Brain microvascular endothelial cell (primary cell): ENCODE data around the gene KRTAP23-1.

Experiments used
- DNase-seq: peaks from one replicate; pipeline ENCODE4 v3.0.0-alpha.2; 2020
- H3K27ac ChIP-seq: fragments of 250-450 bp; sonication (Bioruptor Pico); 2 replicates; pipeline ENCODE4 v1.5.1; 2020; ENCODE audit warnings: mild to moderate bottlenecking, moderate library complexity
- H3K27me3 ChIP-seq: fragments of 250-450 bp; sonication (Bioruptor Pico); replicated peaks from 2 replicates; pipeline ENCODE4 v1.5.1; 2020; ENCODE audit warnings: mild to moderate bottlenecking
- H3K36me3 ChIP-seq: fragments of 250-450 bp; sonication (Bioruptor Pico); replicated peaks from 2 replicates; pipeline ENCODE4 v1.5.1; 2020; ENCODE audit warnings: mild to moderate bottlenecking
- H3K4me3 ChIP-seq: 2 replicates; pipeline ENCODE4 v1.5.1; 2011; ENCODE audit warnings: low read depth, mild to moderate bottlenecking, control low read depth, low read length, moderate library complexity
- in situ Hi-C: cut with HindIII; loops from 2 replicates; pipeline ENCODE4 v1.10.0; 2017; ENCODE audit warnings: low sequenced_read_pairs, low pct_ligation_motif_present
- TF ChIP-seq, protein P1 (sequence below): IDR thresholded peaks from 2 replicates; pipeline ENCODE4 v1.5.1; 2011; ENCODE audit warnings: low read depth, mild to moderate bottlenecking, moderate library complexity, low read length, control low read depth, inconsistent platforms; ENCODE audit errors: missing control alignments

KRTAP23-1 gene

DNA sequence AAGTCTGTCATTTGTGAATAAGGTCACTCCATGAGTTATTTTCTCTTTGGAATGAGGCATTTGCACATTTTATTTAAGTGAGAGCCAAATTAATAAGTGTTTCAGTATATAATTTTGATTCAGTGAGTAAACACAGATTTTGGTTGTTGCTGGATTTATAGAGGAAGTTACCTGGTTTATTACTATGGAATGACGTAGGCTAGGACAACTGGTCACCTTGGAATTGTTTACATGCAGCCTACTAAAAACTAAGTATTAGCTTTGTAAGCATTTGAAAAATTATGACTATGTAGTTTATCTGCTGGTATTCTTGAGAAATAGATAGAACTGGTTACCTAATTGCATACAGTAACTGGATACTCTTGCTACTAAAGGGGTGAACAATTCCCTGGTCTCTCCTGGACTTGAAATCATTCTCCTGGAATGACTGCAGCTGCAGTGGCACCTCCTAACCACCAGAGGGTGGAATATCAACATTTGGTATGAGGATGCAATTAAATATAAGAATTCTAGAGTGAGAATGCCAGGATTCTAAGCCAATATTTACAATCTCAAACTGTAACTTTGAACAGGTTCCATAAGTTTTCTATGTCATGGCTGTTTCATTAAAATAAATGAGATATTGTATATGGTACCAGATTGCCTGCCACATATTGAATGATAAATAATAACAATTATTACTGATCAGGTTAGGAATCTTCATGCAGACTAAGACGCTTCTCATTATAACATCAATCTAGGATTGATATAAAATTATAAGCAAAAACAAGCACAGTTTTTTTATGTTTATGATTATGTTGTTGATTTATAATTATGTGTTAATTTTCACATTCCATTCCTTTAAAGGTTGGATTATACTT is 7.5 kb downstream of the KRTAP23-1 start:
- in situ Hi-C loops: no loop called here
- H3K4me3 ChIP-seq: no peak overlapping the region
- no peak overlapping the region for H3K27ac ChIP-seq
- DNase-seq: peak; percentile 46
- no peaks in the 10 kb centered on the region for H3K36me3 ChIP-seq
- H3K27me3 ChIP-seq: no peaks in the 10 kb centered on the region
- TF ChIP-seq, protein P1, sequence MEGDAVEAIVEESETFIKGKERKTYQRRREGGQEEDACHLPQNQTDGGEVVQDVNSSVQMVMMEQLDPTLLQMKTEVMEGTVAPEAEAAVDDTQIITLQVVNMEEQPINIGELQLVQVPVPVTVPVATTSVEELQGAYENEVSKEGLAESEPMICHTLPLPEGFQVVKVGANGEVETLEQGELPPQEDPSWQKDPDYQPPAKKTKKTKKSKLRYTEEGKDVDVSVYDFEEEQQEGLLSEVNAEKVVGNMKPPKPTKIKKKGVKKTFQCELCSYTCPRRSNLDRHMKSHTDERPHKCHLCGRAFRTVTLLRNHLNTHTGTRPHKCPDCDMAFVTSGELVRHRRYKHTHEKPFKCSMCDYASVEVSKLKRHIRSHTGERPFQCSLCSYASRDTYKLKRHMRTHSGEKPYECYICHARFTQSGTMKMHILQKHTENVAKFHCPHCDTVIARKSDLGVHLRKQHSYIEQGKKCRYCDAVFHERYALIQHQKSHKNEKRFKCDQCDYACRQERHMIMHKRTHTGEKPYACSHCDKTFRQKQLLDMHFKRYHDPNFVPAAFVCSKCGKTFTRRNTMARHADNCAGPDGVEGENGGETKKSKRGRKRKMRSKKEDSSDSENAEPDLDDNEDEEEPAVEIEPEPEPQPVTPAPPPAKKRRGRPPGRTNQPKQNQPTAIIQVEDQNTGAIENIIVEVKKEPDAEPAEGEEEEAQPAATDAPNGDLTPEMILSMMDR: peak; percentile 90

DNA sequence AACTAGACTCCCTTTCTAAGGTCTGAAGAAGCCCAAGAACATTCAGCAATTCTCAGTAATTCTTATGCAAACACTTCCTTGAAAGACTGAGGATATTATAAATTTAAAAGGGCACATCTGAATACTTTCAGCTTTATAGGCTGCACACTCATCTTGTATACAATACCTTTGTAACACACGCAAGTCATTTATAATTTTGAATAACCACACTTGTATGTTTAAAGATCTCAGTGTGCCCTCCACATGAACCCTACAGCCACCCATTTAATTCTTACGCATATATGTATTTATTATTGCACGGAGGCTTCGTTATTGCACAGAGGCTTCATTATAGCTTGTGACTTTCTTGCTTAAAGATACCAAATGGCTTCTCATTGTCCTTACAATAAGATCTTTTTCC is 9.7 kb downstream of the KRTAP23-1 start:
- TF ChIP-seq, protein P1: no peak
- in situ Hi-C loops: no loop called here

GRCh38 chr21:30337772-30338171 is 10.6 kb downstream of the KRTAP23-1 start:
- H3K27ac ChIP-seq: no peak overlapping the region
- in situ Hi-C loops: no loop called here

More for the DNA sequence above, 9.7 kb downstream of the KRTAP23-1 start:
- Histone ChIP-seq H3K27me3 (no peaks in the 10 kb centered on the region), H3K4me3 (no peak overlapping the region), H3K27ac (no peak overlapping the region), H3K36me3 (no peaks in the 10 kb centered on the region)
- no peak for DNase-seq

DNA sequence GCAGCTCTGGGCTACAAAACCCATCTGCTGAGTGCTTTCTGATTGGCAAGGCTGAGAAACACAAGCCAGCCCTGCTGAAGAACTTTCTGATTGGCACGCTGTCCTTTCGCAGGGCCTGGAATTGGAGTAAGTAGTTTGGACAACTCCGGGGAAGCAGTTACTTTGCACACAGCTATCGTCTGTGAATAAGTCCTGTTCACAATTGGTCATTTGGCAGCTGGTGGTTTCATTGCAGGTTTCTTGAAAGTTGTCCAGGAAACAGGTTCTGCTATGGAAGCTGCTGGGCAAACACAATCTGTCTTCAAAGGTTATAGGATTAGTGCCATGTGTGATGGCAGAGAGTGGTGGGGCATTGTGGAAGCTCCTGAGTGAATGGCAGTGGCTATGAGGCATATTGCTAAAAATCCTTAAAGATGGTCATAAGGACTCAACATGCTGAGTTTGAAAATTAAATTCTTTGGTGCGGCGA is 11.1 kb downstream of the KRTAP23-1 start, which contains the start of gene KRTAP27-1:
Gene KRTAP27-1 (minus strand): TSS at position 419 of the 469 bp plus-strand sequence. CDS start 26 bp downstream, at position 393.
- TF ChIP-seq, protein P1: no peak
- no peaks in the 10 kb centered on the region for H3K27me3 ChIP-seq
- in situ Hi-C loops: no loop called here
- no peak for DNase-seq
- H3K4me3 ChIP-seq: no peak within 1 kb of the TSS
- no peaks in the 10 kb centered on the region for H3K36me3 ChIP-seq
- H3K27ac ChIP-seq: no peak within 1 kb of the TSS

More at GRCh38 chr21:30337772-30338171, 10.6 kb downstream of the KRTAP23-1 start:
- Histone ChIP-seq H3K4me3 (no peak overlapping the region), H3K27me3 (no peaks in the 10 kb centered on the region), H3K36me3 (no peaks in the 10 kb centered on the region)
- TF ChIP-seq, protein P1: no peak
- DNase-seq: no peak

GRCh38 chr21:30336596-30336995 is 11.8 kb downstream of the KRTAP23-1 start:
- no peak overlapping the region for H3K27ac ChIP-seq
- DNase-seq: no peak
- TF ChIP-seq, protein P1: no peak
- H3K4me3 ChIP-seq: no peak overlapping the region
- in situ Hi-C loops: no loop called here
- H3K27me3 ChIP-seq: no peaks in the 10 kb centered on the region
- no peaks in the 10 kb centered on the region for H3K36me3 ChIP-seq

DNA sequence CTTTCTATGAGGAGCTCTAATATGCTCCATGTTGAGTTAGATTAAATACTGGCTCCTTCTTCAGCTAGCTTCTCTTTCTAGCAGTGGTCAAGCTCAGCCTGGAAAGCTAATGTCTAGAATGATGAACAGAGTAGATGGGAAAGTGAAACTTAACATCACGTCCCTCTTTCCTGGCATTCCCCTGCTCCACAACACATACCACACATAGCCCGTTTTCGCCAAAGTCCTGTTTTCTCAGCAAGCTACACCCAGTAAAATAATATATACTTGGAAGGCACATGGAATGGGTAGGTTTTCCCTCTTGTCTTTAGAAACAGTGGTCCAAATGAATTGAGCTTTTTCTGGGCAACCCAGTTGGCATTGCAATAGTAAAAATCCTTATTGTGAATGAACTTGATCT is 14.7 kb downstream of the KRTAP23-1 start:
- no peaks in the 10 kb centered on the region for H3K36me3 ChIP-seq
- H3K27me3 ChIP-seq: no peaks in the 10 kb centered on the region
- DNase-seq: no peak
- TF ChIP-seq, protein P1: no peak
- in situ Hi-C loops: no loop called here
- H3K27ac ChIP-seq: no peak overlapping the region
- no peak overlapping the region for H3K4me3 ChIP-seq
